Measurements from ENCODE around the gene MED9. TPM values are rescaled to one million over a fixed set of nuclear protein-coding genes. Genes with fewer than 3 reads are reported as not detected.

The MED9 gene
- total RNA-seq, 1 donor from 2014 or later, result 20.1 TPM

DNA sequence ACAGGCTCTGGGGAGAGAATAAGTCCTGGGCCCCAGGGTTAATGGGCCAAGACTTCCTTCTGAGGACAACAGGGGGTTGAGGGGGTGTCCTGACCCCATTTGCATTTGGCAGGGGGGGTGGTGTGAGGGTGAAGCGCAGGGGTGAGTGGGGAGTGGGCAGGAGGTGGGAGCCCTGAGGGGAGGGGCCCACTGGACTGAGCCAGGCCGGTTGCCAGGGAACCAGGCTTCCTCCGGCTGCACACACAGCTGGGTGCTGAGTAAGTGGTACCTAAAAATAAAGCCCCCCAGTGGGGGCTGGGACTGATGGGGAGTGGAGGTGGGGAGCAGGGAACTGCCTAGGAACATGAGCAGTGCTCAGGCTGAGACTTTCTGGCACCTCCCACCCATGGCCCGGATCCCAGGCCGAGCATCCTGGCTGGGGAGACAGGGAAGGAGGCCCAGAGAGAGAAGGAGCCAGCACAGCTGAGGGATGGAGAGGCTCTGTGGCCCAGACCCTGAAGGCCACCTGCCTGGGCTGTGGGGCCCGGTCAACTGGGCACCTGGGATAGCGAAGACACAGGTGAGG, 26.8 kb downstream of the MED9 start:
- DNase-seq (ENCODE audit: low spot score in 2 of 2, unreplicated experiment in 2 of 2), result no peak
- Mint-ChIP-seq H3K4me3 (no peak overlapping the region), H3K27ac (no peak overlapping the region)

DNA sequence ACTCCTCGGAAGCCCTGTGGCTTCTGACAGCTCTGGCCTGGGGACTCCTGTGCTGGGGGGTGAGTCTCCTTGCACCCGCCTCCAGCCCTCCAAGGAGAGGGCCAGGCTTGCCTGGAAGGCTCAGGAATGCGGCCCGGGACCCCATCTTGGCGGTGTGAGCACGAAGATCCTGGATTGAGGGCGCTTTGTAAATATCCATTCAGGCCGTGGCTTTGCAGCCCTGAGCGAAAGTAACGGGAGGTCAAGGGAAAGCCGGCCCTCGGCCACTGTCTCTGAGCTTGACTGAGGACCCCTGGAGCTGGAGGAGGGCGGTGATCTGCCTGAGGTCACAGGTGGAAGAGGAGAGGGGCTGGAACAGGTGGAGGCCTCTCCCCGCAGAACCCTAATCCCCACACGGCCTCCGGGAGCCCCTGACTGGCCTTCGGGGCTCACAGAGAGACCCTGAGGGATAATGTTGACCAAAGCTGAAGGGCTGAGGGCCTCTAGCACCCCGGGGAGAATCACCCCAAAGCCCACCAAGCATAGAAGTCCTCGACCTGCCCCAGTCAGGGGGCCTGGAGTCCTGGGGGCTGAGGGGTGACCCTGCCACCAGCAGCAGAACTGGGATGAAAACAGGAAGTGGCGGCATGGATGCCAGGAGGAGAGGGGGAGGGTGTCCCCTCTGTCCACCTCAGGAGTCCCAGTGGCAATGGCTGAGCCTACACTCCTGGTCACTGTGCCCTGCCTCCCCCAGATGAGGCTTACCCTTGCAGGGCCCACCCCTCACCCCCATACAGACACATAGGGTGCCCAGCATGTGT, 27.7 kb downstream of the MED9 start:
- H3K4me3 Mint-ChIP-seq, result no peak overlapping the region
- TF ChIP-seq, protein P1, sequence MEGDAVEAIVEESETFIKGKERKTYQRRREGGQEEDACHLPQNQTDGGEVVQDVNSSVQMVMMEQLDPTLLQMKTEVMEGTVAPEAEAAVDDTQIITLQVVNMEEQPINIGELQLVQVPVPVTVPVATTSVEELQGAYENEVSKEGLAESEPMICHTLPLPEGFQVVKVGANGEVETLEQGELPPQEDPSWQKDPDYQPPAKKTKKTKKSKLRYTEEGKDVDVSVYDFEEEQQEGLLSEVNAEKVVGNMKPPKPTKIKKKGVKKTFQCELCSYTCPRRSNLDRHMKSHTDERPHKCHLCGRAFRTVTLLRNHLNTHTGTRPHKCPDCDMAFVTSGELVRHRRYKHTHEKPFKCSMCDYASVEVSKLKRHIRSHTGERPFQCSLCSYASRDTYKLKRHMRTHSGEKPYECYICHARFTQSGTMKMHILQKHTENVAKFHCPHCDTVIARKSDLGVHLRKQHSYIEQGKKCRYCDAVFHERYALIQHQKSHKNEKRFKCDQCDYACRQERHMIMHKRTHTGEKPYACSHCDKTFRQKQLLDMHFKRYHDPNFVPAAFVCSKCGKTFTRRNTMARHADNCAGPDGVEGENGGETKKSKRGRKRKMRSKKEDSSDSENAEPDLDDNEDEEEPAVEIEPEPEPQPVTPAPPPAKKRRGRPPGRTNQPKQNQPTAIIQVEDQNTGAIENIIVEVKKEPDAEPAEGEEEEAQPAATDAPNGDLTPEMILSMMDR (IDR thresholded peaks at IDR 0.05; ENCODE audit: unreplicated experiment), result no peak
- no peaks in the 10 kb centered on the region for H3K9me3 Mint-ChIP-seq
- no peaks in the 10 kb centered on the region for H3K4me1 Mint-ChIP-seq
- no peak overlapping the region for H3K27ac Mint-ChIP-seq
- no peaks in the 10 kb centered on the region for H3K36me3 Mint-ChIP-seq
- DNase-seq (ENCODE audit: low spot score in 2 of 2, unreplicated experiment in 2 of 2), result no peak
- peaks cover 5% of the 10 kb centered on the region for H3K27me3 Mint-ChIP-seq (ENCODE audit: low read depth)

More for the DNA sequence above, 26.8 kb downstream of the MED9 start:
- TF ChIP-seq, protein P1 (IDR thresholded peaks at IDR 0.05; ENCODE audit: unreplicated experiment), result no peak
- Mint-ChIP-seq H3K36me3 (no peaks in the 10 kb centered on the region), H3K27me3 (ENCODE audit: low read depth) (peaks cover 10% of the 10 kb centered on the region), H3K4me1 (no peaks in the 10 kb centered on the region), H3K9me3 (no peaks in the 10 kb centered on the region)

DNA sequence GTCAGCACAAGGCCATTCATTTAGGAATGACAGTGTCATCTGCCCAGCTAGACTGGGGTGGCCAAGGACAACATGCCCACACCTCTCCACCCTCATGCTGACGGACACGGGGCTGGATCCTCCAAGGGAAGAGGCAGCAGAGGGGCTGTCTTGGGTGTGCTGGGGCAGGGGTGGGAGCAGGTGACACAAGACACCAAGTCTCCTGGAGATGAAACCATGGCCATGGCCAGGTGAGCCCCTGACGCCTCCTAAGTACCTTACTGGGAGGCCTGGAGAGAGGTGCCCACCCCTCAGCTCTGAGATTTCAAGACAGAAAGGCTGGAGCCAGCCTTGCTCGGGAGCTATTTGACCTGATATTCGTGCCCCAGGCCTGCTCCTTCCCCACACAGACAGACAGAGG, 28.4 kb downstream of the MED9 start:
- Mint-ChIP-seq H3K4me3 (no peak overlapping the region), H3K36me3 (no peaks in the 10 kb centered on the region), H3K4me1 (no peaks in the 10 kb centered on the region), H3K27ac (no peak overlapping the region), H3K27me3 (ENCODE audit: low read depth) (peaks cover 5% of the 10 kb centered on the region), H3K9me3 (no peaks in the 10 kb centered on the region)
- TF ChIP-seq, protein P1 (IDR thresholded peaks at IDR 0.05; ENCODE audit: unreplicated experiment), result no peak
- DNase-seq (ENCODE audit: low spot score in 2 of 2, unreplicated experiment in 2 of 2), result no peak

DNA sequence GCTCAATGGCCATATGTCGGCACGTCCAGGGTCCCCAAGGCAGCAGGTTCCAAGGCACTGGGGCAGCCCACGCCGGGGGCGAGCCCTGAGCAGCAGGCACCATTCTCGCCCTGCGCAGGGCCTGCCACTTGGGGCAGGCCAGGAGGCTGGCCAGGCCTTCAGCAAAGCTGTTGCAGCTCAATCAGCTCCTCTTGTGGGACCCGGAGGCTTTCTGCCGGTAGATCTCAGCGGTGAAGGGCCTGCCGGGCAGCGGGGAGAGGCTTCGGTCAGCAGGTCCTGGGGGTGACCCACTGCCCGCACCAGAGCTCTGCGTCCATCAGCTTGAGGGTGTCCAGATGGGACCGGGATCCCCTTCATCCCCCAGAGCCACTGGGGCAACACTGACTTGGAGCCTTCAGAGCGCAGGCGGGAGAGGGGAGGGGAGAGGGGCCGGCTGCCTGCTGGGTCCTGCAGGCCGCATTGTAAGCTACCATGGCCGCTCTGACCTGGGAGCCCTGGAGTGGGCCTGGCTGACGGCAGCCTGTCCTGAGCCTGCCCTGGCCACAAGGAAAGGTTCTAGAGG, 28.9 kb downstream of the MED9 start:
- no peak overlapping the region for H3K27ac Mint-ChIP-seq
- TF ChIP-seq, protein P1 (IDR thresholded peaks at IDR 0.05; ENCODE audit: unreplicated experiment), result no peak
- no peaks in the 10 kb centered on the region for H3K9me3 Mint-ChIP-seq
- peaks cover 3% of the 10 kb centered on the region for H3K27me3 Mint-ChIP-seq (ENCODE audit: low read depth)
- no peak overlapping the region for H3K4me3 Mint-ChIP-seq
- H3K36me3 Mint-ChIP-seq, result no peaks in the 10 kb centered on the region
- no peak for DNase-seq (ENCODE audit: low spot score in 2 of 2, unreplicated experiment in 2 of 2)
- H3K4me1 Mint-ChIP-seq, result no peaks in the 10 kb centered on the region

DNA sequence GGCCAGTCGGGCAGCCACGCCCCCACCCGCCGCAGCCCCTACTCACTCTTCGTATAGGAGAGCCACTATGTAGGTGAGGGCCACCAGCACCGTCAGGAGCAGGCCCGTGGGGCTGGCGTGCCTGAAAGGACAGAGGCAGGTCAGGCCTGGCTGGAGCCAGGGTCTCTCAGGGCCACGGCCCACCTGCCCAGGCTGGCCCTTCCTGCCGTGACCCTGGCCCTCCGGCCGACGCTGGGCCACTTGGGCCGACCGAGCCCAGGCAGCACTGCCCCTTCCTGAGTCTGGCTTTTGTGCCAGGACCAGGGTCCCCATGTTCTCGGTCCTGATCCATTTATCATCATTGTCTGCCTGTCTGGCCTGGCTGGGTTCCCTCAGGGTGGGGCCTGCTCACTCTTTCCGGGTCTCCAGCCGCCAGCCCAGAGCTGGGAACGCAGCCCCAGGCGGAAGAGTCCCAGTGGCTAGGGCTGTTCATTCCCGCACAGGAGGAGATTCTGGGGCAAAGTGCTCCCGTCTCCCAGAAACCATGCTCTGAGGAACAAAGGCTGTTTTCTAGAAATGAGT, 29.5 kb downstream of the MED9 start:
- no peak for DNase-seq (ENCODE audit: low spot score in 2 of 2, unreplicated experiment in 2 of 2)
- no peak overlapping the region for H3K27ac Mint-ChIP-seq
- no peaks in the 10 kb centered on the region for H3K4me1 Mint-ChIP-seq
- no peak overlapping the region for H3K4me3 Mint-ChIP-seq
- no peaks in the 10 kb centered on the region for H3K27me3 Mint-ChIP-seq (ENCODE audit: low read depth)
- H3K9me3 Mint-ChIP-seq, result no peaks in the 10 kb centered on the region
- no peaks in the 10 kb centered on the region for H3K36me3 Mint-ChIP-seq
- TF ChIP-seq, protein P1 (IDR thresholded peaks at IDR 0.05; ENCODE audit: unreplicated experiment), result no peak
